Right atrium auricular region (tissue), 2 donors: ENCODE data around the gene GFRA4. TPM values are rescaled to one million over a fixed set of nuclear protein-coding genes. Genes with fewer than 3 reads are reported as not detected.

Experiments used
- DNase-seq: peaks from one replicate; pipeline ENCODE4 v3.0.0-alpha.2; 2019; ENCODE audit warnings: low spot score
- H3K27ac ChIP-seq, 2 donors: fragments of 200-600 bp; sonication (generic); 1 replicate in 1 of 2; 2 replicates in 1 of 2; pipeline ENCODE4 v1.5.1; 2016 to 2019
- H3K27me3 ChIP-seq, 2 donors: fragments of 200-600 bp; sonication (generic); one replicate each; pipeline versions ENCODE4 v1.5.1 to v1.6.0; 2017 to 2019
- H3K36me3 ChIP-seq: fragments of 200-600 bp; sonication (generic); one replicate; pipeline ENCODE4 v1.5.1; 2016
- H3K4me1 ChIP-seq, 2 donors: fragments of 200-600 bp; sonication (generic); one replicate each; pipeline versions ENCODE4 v1.5.1 to v1.6.0; 2017 to 2019
- H3K4me3 ChIP-seq, 2 donors: fragments of 200-600 bp; sonication (generic); 1 replicate in 1 of 2; 2 replicates in 1 of 2; pipeline ENCODE4 v1.5.1; 2017 to 2019; ENCODE audit warnings: mild to moderate bottlenecking in 1 of 2, moderate library complexity in 1 of 2
- H3K9me3 ChIP-seq, 2 donors: fragments of 200-600 bp; sonication (generic); one replicate each; pipeline ENCODE4 v1.5.1; 2019
- CTCF ChIP-seq, 2 donors: fragments of 200-600 bp; sonication (generic); IDR thresholded peaks; one replicate each; pipeline ENCODE4 v1.5.1; 2019; ENCODE audit warnings: antibody characterized with exemption in 2 of 2
- total RNA-seq, 2 donors: library from RNA; depleted of rRNA; stranded (reverse); fragments of >200 nt; gene quantifications; one replicate each; pipeline ENCODE4 v1.1.0, GENCODE V29; 2016

Gene GFRA4
- not detected for total RNA-seq

GRCh38 chr20:3663031-3663701 lies at the start of gene GFRA4:
Gene GFRA4, minus strand, starts transcription at chr20:3663399. Its CDS starts 0 bp downstream, at chr20:3663399.
- no peak within 1 kb of the TSS for H3K27ac ChIP-seq
- H3K27me3 ChIP-seq: peaks cover 0 to 14% of the 10 kb centered on the region in 2 donors
- H3K9me3 ChIP-seq: no peaks in the 10 kb centered on the region
- peaks cover 0 to 10% of the 10 kb centered on the region in 2 donors for H3K4me1 ChIP-seq
- no peak within 1 kb of the TSS for H3K4me3 ChIP-seq
- no peaks in the 10 kb centered on the region for H3K36me3 ChIP-seq
- TF ChIP-seq CTCF (IDR thresholded peaks at IDR 0.05): no peak
- no peak for DNase-seq

- Histone ChIP-seq H3K27me3 (no peaks in the 10 kb centered on the region), H3K4me1 (peaks cover 0 to 16% of the 10 kb centered on the region in 2 donors), H3K36me3 (no peaks in the 10 kb centered on the region), H3K4me3 (peak within 1 kb of the TSS in 1 of 2 donors; percentile 31), H3K9me3 (no peaks in the 10 kb centered on the region), H3K27ac (no peak within 1 kb of the TSS)
- TF ChIP-seq CTCF (IDR thresholded peaks at IDR 0.05): no peak
- peak; percentile 70 for DNase-seq
These were observed 49.2 kb upstream of the GFRA4 start, which contains the start of gene SIGLEC1 for GRCh38 chr20:3712279-3712873. Gene SIGLEC1, minus strand, starts transcription at chr20:3712600. Its CDS starts 5,472 bp downstream, at chr20:3707128.

- no peak overlapping the region for H3K27ac ChIP-seq
- H3K4me1 ChIP-seq: peaks cover 0 to 16% of the 10 kb centered on the region in 2 donors
- DNase-seq: no peak
- H3K27me3 ChIP-seq: no peaks in the 10 kb centered on the region
- H3K36me3 ChIP-seq: no peaks in the 10 kb centered on the region
- no peak for TF ChIP-seq CTCF (IDR thresholded peaks at IDR 0.05)
- no peaks in the 10 kb centered on the region for H3K9me3 ChIP-seq
- peak overlapping the region in 1 of 2 donors; percentile 31 for H3K4me3 ChIP-seq
These were observed 48.3 kb upstream of the GFRA4 start for GRCh38 chr20:3711484-3711941.

GRCh38 chr20:3710703-3711483 lies 47.7 kb upstream of the GFRA4 start:
- DNase-seq: peak; percentile 73
- no peaks in the 10 kb centered on the region for H3K9me3 ChIP-seq
- peaks cover 0 to 16% of the 10 kb centered on the region in 2 donors for H3K4me1 ChIP-seq
- no peak overlapping the region for H3K4me3 ChIP-seq
- peak overlapping the region in 1 of 2 donors; percentile 29 for H3K27ac ChIP-seq
- H3K27me3 ChIP-seq: no peaks in the 10 kb centered on the region
- no peaks in the 10 kb centered on the region for H3K36me3 ChIP-seq
- peak; percentile 90 to 99 for TF ChIP-seq CTCF (IDR thresholded peaks at IDR 0.05)

GRCh38 chr20:3710011-3710466 lies 46.8 kb upstream of the GFRA4 start:
- no peak for TF ChIP-seq CTCF (IDR thresholded peaks at IDR 0.05)

More at GRCh38 chr20:3710011-3710466, 46.8 kb upstream of the GFRA4 start:
- Histone ChIP-seq H3K9me3 (no peaks in the 10 kb centered on the region), H3K36me3 (no peaks in the 10 kb centered on the region), H3K27ac (peak overlapping the region in 1 of 2 donors; percentile 29), H3K4me3 (no peak overlapping the region), H3K4me1 (peaks cover 0 to 16% of the 10 kb centered on the region in 2 donors), H3K27me3 (no peaks in the 10 kb centered on the region)
- DNase-seq: no peak
